ENCODE measurements around the gene CCNJL. TPM values are rescaled to one million over a fixed set of nuclear protein-coding genes. Genes with fewer than 3 reads are reported as not detected.

Gene CCNJL
- total and polyA plus RNA-seq, 2 of the 8 experiments (the other 6 are each of a cell fraction or from before 2014, with no cell fraction given), result 34.6 to 44.7 TPM

- Histone ChIP-seq H2BK15ac (ENCODE audit: low read length) (no peak overlapping the region), H4K91ac (replicated peaks; ENCODE audit: insufficient read length, low read length) (no peak overlapping the region), H3K27me3 (replicated peaks in 1 of 4; ENCODE audit: control insufficient read depth in 3 of 4, extremely low read depth in 1 of 4, insufficient read depth in 3 of 4, low read length in 3 of 4) (no peaks in the 10 kb centered on the region), H2BK5ac (ENCODE audit: low read depth, low read length) (no peak overlapping the region), H3K4ac (replicated peaks; ENCODE audit: insufficient read length, low read depth, low read length) (no peak overlapping the region), H3K9me3 (ENCODE audit: insufficient read depth in 2 of 2, low read depth in 1 of 2, low read length in 1 of 2) (no peaks in the 10 kb centered on the region), H3K79me1 (ENCODE audit: low read depth, low read length) (no peaks in the 10 kb centered on the region), H3K4me2 (ENCODE audit: insufficient read depth in 1 of 2, low read depth in 2 of 2, low read length in 2 of 2) (no peak overlapping the region), H3K27ac (ENCODE audit: low read depth, low read length) (no peak overlapping the region), H3K4me1 (replicated peaks in 1 of 4; ENCODE audit: control insufficient read depth in 3 of 4, insufficient read depth in 4 of 4, low read length in 3 of 4) (peaks cover 0 to 5% (median 4%) of the 10 kb centered on the region in 4 experiments; a peak in 5 of 7 replicates), H3K14ac (ENCODE audit: insufficient read length) (no peak overlapping the region), H3K79me2 (ENCODE audit: control insufficient read depth in 1 of 2, insufficient read depth in 2 of 2, low read length in 2 of 2) (no peaks in the 10 kb centered on the region), H2BK120ac (replicated peaks; ENCODE audit: low read depth, low read length) (no peak overlapping the region), H3K4me3 (ENCODE audit: extremely low read depth in 1 of 4, insufficient read depth in 2 of 4, low read depth in 3 of 4, low read length in 4 of 4) (no peak overlapping the region), H2AK5ac (ENCODE audit: low read depth, low read length) (no peak overlapping the region), H3K56ac (replicated peaks; ENCODE audit: insufficient read length, low read depth, low read length) (no peak overlapping the region), H3K18ac (ENCODE audit: extremely low read depth, low read length) (no peak overlapping the region), H2BK20ac (ENCODE audit: low read length) (no peak overlapping the region), H3K23me2 (ENCODE audit: low read depth, low read length) (no peaks in the 10 kb centered on the region), H3K36me3 (ENCODE audit: control insufficient read depth in 2 of 4, insufficient read depth in 4 of 4, low read length in 3 of 4) (no peaks in the 10 kb centered on the region), H2AFZ (ENCODE audit: low read length) (no peak overlapping the region), H3K23ac (ENCODE audit: insufficient read length) (no peak overlapping the region), H4K5ac (ENCODE audit: insufficient read length, low read depth, low read length) (no peak overlapping the region), H2BK12ac (ENCODE audit: low read depth, low read length) (no peak overlapping the region), H4K20me1 (replicated peaks in 1 of 2; ENCODE audit: control insufficient read depth in 1 of 2, insufficient read depth in 2 of 2, low read length in 2 of 2) (no peaks in the 10 kb centered on the region), H4K8ac (ENCODE audit: extremely low read depth, insufficient read depth, low read length) (no peak overlapping the region), H3K9ac (replicated peaks in 1 of 4; ENCODE audit: extremely low read depth in 1 of 4, low read depth in 3 of 4, low read length in 3 of 4) (no peak overlapping the region)
- POLR2A ChIA-PET (ENCODE audit: partially characterized antibody), result no interaction called here
- no peak for FAIRE-seq
- DNase-seq (ENCODE audit: low read depth in 1 of 2, low spot score in 2 of 2), result no peak
- CTCF ChIA-PET (ENCODE audit: partially characterized antibody), result interaction anchor here (0.9 to 12.9 kb wide), 7 partner anchors 11 to 327 kb away, joined by 3 to 231 read pairs (median 8); no protein-coding TSS in a partner anchor
- WGBS, 2 experiments (ENCODE audit: extremely low coverage in 1 of 2, insufficient coverage in 1 of 2, insufficient read length in 1 of 2, insufficient replicate concordance in 2 of 2, low coverage in 1 of 2, low lambda C conversion rate in 2 of 2, missing lambda C conversion rate in 1 of 2), result 96% methylated on average over 27 of the region's 27 CpGs; no CpG with 5 or more reads in 1 of the 2 experiments
- TF ChIP-seq GABPA (IDR thresholded peaks at IDR 0.05; ENCODE audit: borderline replicate concordance, insufficient read depth, low read length) (no peak), SUZ12 (IDR thresholded peaks at IDR 0.05; ENCODE audit: low read length) (no peak), EZH2 (IDR thresholded peaks at IDR 0.05; ENCODE audit: low read depth, low read length, severe bottlenecking) (no peak), RBBP5 (IDR thresholded peaks at IDR 0.05; ENCODE audit: borderline replicate concordance, low read depth, low read length) (no peak), NRF1 (IDR thresholded peaks at IDR 0.05; ENCODE audit: low read depth, low read length) (no peak), TAF1 (IDR thresholded peaks at IDR 0.05; ENCODE audit: low read depth, low read length) (no peak), SP4 (IDR thresholded peaks at IDR 0.05; ENCODE audit: low read length) (no peak), CTBP2 (IDR thresholded peaks at IDR 0.05; ENCODE audit: borderline replicate concordance, insufficient read depth, insufficient read length, low read length) (no peak), POU5F1 (IDR thresholded peaks at IDR 0.05; ENCODE audit: low read depth, low read length) (no peak), SIX5 (IDR thresholded peaks at IDR 0.05; ENCODE audit: low read depth, low read length) (no peak)
- TF ChIP-seq, protein P1, sequence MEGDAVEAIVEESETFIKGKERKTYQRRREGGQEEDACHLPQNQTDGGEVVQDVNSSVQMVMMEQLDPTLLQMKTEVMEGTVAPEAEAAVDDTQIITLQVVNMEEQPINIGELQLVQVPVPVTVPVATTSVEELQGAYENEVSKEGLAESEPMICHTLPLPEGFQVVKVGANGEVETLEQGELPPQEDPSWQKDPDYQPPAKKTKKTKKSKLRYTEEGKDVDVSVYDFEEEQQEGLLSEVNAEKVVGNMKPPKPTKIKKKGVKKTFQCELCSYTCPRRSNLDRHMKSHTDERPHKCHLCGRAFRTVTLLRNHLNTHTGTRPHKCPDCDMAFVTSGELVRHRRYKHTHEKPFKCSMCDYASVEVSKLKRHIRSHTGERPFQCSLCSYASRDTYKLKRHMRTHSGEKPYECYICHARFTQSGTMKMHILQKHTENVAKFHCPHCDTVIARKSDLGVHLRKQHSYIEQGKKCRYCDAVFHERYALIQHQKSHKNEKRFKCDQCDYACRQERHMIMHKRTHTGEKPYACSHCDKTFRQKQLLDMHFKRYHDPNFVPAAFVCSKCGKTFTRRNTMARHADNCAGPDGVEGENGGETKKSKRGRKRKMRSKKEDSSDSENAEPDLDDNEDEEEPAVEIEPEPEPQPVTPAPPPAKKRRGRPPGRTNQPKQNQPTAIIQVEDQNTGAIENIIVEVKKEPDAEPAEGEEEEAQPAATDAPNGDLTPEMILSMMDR (IDR thresholded peaks at IDR 0.05; ENCODE audit: control extremely low read depth in 1 of 3, insufficient read depth in 1 of 3, low read depth in 1 of 3, low read length in 3 of 3), result no peak
Observed at GRCh38 chr5:160349249-160349934, 37.0 kb upstream of the CCNJL start.

Measured in H1 (cell line).